Activated naive CD8-positive, alpha-beta T cell (primary cell): ENCODE results near the gene IBA57.
"Not testable (repeated sequence)": the region's sequence is repeated elsewhere in the genome, so short reads cannot be mapped to it uniquely, and the experiment has no call there.

Experiments
- H3K27ac Mint-ChIP-seq: one replicate; pipeline ENCODE4 v1.8.0; 2021; ENCODE audit warnings: mixed read lengths
- H3K27me3 Mint-ChIP-seq: one replicate; pipeline ENCODE4 v1.8.0; 2021; ENCODE audit warnings: mixed read lengths
- H3K36me3 Mint-ChIP-seq: one replicate; pipeline ENCODE4 v1.8.0; 2021; ENCODE audit warnings: mixed read lengths
- H3K4me1 Mint-ChIP-seq: one replicate; pipeline ENCODE4 v1.8.0; 2021; ENCODE audit warnings: low read depth, mixed read lengths
- H3K4me3 Mint-ChIP-seq: one replicate; pipeline ENCODE4 v1.8.0; 2021; ENCODE audit warnings: mild to moderate bottlenecking, mixed read lengths
- H3K9me3 Mint-ChIP-seq: one replicate; pipeline ENCODE4 v1.8.0; 2021; ENCODE audit warnings: low read depth, mixed read lengths

IBA57 gene

GRCh38 chr1:228180271-228180958 lies 14.8 kb downstream of the IBA57 start:
- Mint-ChIP-seq H3K4me3 (no peak overlapping the region), H3K4me1 (peaks cover 8% of the 10 kb centered on the region), H3K36me3 (no peaks in the 10 kb centered on the region), H3K27me3 (no peaks in the 10 kb centered on the region), H3K27ac (no peak overlapping the region), H3K9me3 (no peaks in the 10 kb centered on the region)

GRCh38 chr1:228180959-228181644 lies 15.5 kb downstream of the IBA57 start:
- Mint-ChIP-seq H3K27me3 (no peaks in the 10 kb centered on the region), H3K4me1 (peaks cover 15% of the 10 kb centered on the region), H3K4me3 (no peak overlapping the region), H3K27ac (no peak overlapping the region), H3K36me3 (no peaks in the 10 kb centered on the region), H3K9me3 (no peaks in the 10 kb centered on the region)

GRCh38 chr1:228181645-228182034 lies 16.0 kb downstream of the IBA57 start:
- Mint-ChIP-seq H3K9me3 (no peaks in the 10 kb centered on the region), H3K4me3 (no peak overlapping the region), H3K36me3 (no peaks in the 10 kb centered on the region), H3K4me1 (peaks cover 15% of the 10 kb centered on the region), H3K27me3 (no peaks in the 10 kb centered on the region), H3K27ac (no peak overlapping the region)

GRCh38 chr1:228182296-228183030 lies 16.9 kb downstream of the IBA57 start:
- no peak overlapping the region for H3K27ac Mint-ChIP-seq
- H3K36me3 Mint-ChIP-seq, result no peaks in the 10 kb centered on the region
- H3K4me3 Mint-ChIP-seq, result no peak overlapping the region
- H3K4me1 Mint-ChIP-seq, result peaks cover 15% of the 10 kb centered on the region
- no peaks in the 10 kb centered on the region for H3K9me3 Mint-ChIP-seq
- no peaks in the 10 kb centered on the region for H3K27me3 Mint-ChIP-seq

- no peaks in the 10 kb centered on the region for H3K9me3 Mint-ChIP-seq
- no peak overlapping the region for H3K27ac Mint-ChIP-seq
- no peaks in the 10 kb centered on the region for H3K27me3 Mint-ChIP-seq
- H3K4me3 Mint-ChIP-seq, result no peak overlapping the region
- H3K4me1 Mint-ChIP-seq, result peaks cover 21% of the 10 kb centered on the region
- H3K36me3 Mint-ChIP-seq, result no peaks in the 10 kb centered on the region
These were observed 18.5 kb downstream of the IBA57 start for GRCh38 chr1:228184152-228184551.

- Mint-ChIP-seq H3K27me3 (no peaks in the 10 kb centered on the region), H3K27ac (no peak overlapping the region), H3K9me3 (no peaks in the 10 kb centered on the region), H3K4me3 (no peak overlapping the region), H3K36me3 (no peaks in the 10 kb centered on the region), H3K4me1 (peaks cover 21% of the 10 kb centered on the region)
These were observed 20.0 kb downstream of the IBA57 start for GRCh38 chr1:228185641-228185965.

- H3K36me3 Mint-ChIP-seq, H3K27ac Mint-ChIP-seq, H3K27me3 Mint-ChIP-seq, H3K9me3 Mint-ChIP-seq, H3K4me3 Mint-ChIP-seq: not testable (repeated sequence)
- peaks cover 18% of the 10 kb centered on the region for H3K4me1 Mint-ChIP-seq
These were observed 22.6 kb downstream of the IBA57 start for GRCh38 chr1:228188249-228188648.

- no peak overlapping the region for H3K4me3 Mint-ChIP-seq
- H3K27ac Mint-ChIP-seq, result no peak overlapping the region
- no peaks in the 10 kb centered on the region for H3K27me3 Mint-ChIP-seq
- no peaks in the 10 kb centered on the region for H3K36me3 Mint-ChIP-seq
- peaks cover 17% of the 10 kb centered on the region for H3K4me1 Mint-ChIP-seq
- no peaks in the 10 kb centered on the region for H3K9me3 Mint-ChIP-seq
These were observed 24.6 kb downstream of the IBA57 start for GRCh38 chr1:228190182-228190581.

- Mint-ChIP-seq H3K36me3 (peaks cover 3% of the 10 kb centered on the region), H3K27ac (no peak overlapping the region), H3K27me3 (no peaks in the 10 kb centered on the region), H3K4me1 (peaks cover 12% of the 10 kb centered on the region), H3K4me3 (no peak overlapping the region), H3K9me3 (no peaks in the 10 kb centered on the region)
These were observed 25.2 kb downstream of the IBA57 start for GRCh38 chr1:228190778-228191177.

GRCh38 chr1:228194436-228194835 lies 28.8 kb downstream of the IBA57 start:
- Mint-ChIP-seq H3K4me1 (peaks cover 2% of the 10 kb centered on the region), H3K36me3 (peaks cover 21% of the 10 kb centered on the region), H3K4me3 (no peak overlapping the region), H3K27ac (no peak overlapping the region), H3K9me3 (peaks cover 7% of the 10 kb centered on the region), H3K27me3 (no peaks in the 10 kb centered on the region)

GRCh38 chr1:228194921-228195812 lies 29.6 kb downstream of the IBA57 start:
- H3K4me3 Mint-ChIP-seq, result no peak overlapping the region
- no peaks in the 10 kb centered on the region for H3K4me1 Mint-ChIP-seq
- H3K9me3 Mint-ChIP-seq, result peaks cover 10% of the 10 kb centered on the region
- H3K27me3 Mint-ChIP-seq, result no peaks in the 10 kb centered on the region
- no peak overlapping the region for H3K27ac Mint-ChIP-seq
- peaks cover 24% of the 10 kb centered on the region for H3K36me3 Mint-ChIP-seq

GRCh38 chr1:228197555-228198147 lies 32.0 kb downstream of the IBA57 start:
- peaks cover 3% of the 10 kb centered on the region for H3K27me3 Mint-ChIP-seq
- no peaks in the 10 kb centered on the region for H3K4me1 Mint-ChIP-seq
- no peak overlapping the region for H3K27ac Mint-ChIP-seq
- peaks cover 10% of the 10 kb centered on the region for H3K9me3 Mint-ChIP-seq
- no peak overlapping the region for H3K4me3 Mint-ChIP-seq
- peaks cover 29% of the 10 kb centered on the region for H3K36me3 Mint-ChIP-seq

- Mint-ChIP-seq H3K9me3 (peaks cover 10% of the 10 kb centered on the region), H3K27ac (no peak overlapping the region), H3K4me1 (no peaks in the 10 kb centered on the region), H3K4me3 (no peak overlapping the region), H3K27me3 (peaks cover 11% of the 10 kb centered on the region), H3K36me3 (peaks cover 29% of the 10 kb centered on the region)
These were observed 33.5 kb downstream of the IBA57 start for GRCh38 chr1:228198977-228199590.

GRCh38 chr1:228204958-228205357 lies 39.4 kb downstream of the IBA57 start:
- no peak overlapping the region for H3K4me3 Mint-ChIP-seq
- H3K27ac Mint-ChIP-seq, result no peak overlapping the region
- no peaks in the 10 kb centered on the region for H3K9me3 Mint-ChIP-seq
- H3K36me3 Mint-ChIP-seq, result peaks cover 4% of the 10 kb centered on the region
- H3K4me1 Mint-ChIP-seq, result no peaks in the 10 kb centered on the region
- peaks cover 14% of the 10 kb centered on the region for H3K27me3 Mint-ChIP-seq
